Measurements from ENCODE around the gene NOTO. TPM values are rescaled to one million over a fixed set of nuclear protein-coding genes. Genes with fewer than 3 reads are reported as not detected.

NOTO gene
- polyA plus RNA-seq, 1 donor (not counting 4 experiments of a cell fraction or from before 2014, with no cell fraction given), result not detected

DNA sequence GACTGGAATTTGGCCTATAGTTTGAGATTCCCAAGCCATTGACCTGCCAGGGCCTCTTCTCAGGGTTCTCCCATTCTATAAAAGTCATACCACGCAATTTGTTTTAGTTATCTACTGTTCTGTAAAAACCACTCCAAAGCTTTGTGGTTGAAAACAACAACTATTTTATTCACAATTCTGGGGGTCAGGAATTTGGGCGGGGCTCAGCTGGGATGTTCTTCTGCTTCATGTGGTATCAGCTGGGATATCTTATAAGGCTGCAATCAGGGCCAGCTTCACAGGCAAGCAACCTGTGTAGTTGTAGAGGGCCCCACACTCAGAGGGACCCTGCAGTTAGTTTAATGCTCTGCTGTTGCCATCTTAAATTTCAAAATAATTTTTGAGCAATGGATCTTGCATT, 16.4 kb upstream of the NOTO start:
- Histone ChIP-seq H3K27me3 (ENCODE audit: control insufficient read depth, extremely low read depth, insufficient read depth, low read length) (peaks cover 16% of the 10 kb centered on the region), H3K9me3 (ENCODE audit: control insufficient read depth, low read depth, low read length) (no peaks in the 10 kb centered on the region), H3K27ac (ENCODE audit: control insufficient read depth, insufficient read depth, low read length) (no peak overlapping the region), H4K20me1 (ENCODE audit: control insufficient read depth, extremely low read depth, insufficient read depth, low read length) (no peaks in the 10 kb centered on the region), H3K4me1 (ENCODE audit: control insufficient read depth, extremely low read depth, insufficient read depth, low read length) (no peaks in the 10 kb centered on the region), H3K36me3 (ENCODE audit: control insufficient read depth in 2 of 2, extremely low read depth in 1 of 2, insufficient read depth in 2 of 2, low read length in 2 of 2) (no peaks in the 10 kb centered on the region), H2AFZ (ENCODE audit: control insufficient read depth, low read length) (no peak overlapping the region), H3K4me2 (ENCODE audit: control insufficient read depth, extremely low read depth, insufficient read depth, low read depth, low read length) (no peak overlapping the region), H3K9ac (ENCODE audit: control insufficient read depth, extremely low read depth, insufficient read depth, low read length) (no peak overlapping the region), H3K9me1 (ENCODE audit: control insufficient read depth, extremely low read depth, insufficient read depth, low read length) (no peaks in the 10 kb centered on the region), H3K79me2 (ENCODE audit: control insufficient read depth, insufficient read depth, low read length) (no peaks in the 10 kb centered on the region), H3K4me3 (ENCODE audit: control insufficient read depth in 2 of 3, extremely low read depth in 1 of 3, insufficient read depth in 2 of 3, low read depth in 1 of 3, low read length in 3 of 3) (no peak overlapping the region)
- no peak for FAIRE-seq
- dilution Hi-C loops (cut with MboI; ENCODE audit: extremely low pct_ligation_motif_present, low sequenced_read_pairs), result no loop called here
- DNase-seq (ENCODE audit: low read depth, low spot score), result no peak
- no peak for TF ChIP-seq EZH2 (IDR thresholded peaks at IDR 0.05; ENCODE audit: low read length)
- TF ChIP-seq, protein P1, sequence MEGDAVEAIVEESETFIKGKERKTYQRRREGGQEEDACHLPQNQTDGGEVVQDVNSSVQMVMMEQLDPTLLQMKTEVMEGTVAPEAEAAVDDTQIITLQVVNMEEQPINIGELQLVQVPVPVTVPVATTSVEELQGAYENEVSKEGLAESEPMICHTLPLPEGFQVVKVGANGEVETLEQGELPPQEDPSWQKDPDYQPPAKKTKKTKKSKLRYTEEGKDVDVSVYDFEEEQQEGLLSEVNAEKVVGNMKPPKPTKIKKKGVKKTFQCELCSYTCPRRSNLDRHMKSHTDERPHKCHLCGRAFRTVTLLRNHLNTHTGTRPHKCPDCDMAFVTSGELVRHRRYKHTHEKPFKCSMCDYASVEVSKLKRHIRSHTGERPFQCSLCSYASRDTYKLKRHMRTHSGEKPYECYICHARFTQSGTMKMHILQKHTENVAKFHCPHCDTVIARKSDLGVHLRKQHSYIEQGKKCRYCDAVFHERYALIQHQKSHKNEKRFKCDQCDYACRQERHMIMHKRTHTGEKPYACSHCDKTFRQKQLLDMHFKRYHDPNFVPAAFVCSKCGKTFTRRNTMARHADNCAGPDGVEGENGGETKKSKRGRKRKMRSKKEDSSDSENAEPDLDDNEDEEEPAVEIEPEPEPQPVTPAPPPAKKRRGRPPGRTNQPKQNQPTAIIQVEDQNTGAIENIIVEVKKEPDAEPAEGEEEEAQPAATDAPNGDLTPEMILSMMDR (optimal IDR thresholded peaks at IDR 0.05 in 1 of 3, IDR thresholded peaks at IDR 0.05 in 1 of 3, conservative IDR thresholded peaks at IDR 0.05 in 1 of 3; ENCODE audit: extremely low read depth in 1 of 3, insufficient read depth in 2 of 3, low read length in 3 of 3), result no peak

DNA sequence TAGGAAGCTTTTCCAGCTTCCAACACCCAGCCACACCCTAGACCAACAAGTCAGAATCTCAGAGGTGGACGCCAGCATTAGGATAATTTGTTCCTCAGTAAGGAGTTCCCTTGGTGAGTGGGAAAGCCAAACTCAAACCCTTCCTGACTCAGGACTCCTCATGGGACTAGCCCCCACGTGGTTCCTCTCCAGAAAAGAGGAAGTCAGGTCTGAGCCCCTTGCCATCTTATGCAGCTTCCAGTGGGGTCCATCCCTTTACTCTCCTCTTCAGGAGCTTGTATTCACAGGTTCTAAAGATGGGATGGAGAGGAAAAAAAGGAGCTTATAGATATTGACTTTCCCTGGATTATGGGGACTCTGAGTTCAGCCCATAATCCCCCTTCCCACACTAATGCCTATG, 14.8 kb upstream of the NOTO start:
- Histone ChIP-seq H3K9me3 (ENCODE audit: control insufficient read depth, low read depth, low read length) (no peaks in the 10 kb centered on the region), H3K36me3 (ENCODE audit: control insufficient read depth in 2 of 2, extremely low read depth in 1 of 2, insufficient read depth in 2 of 2, low read length in 2 of 2) (no peaks in the 10 kb centered on the region), H4K20me1 (ENCODE audit: control insufficient read depth, extremely low read depth, insufficient read depth, low read length) (no peaks in the 10 kb centered on the region), H3K4me2 (ENCODE audit: control insufficient read depth, extremely low read depth, insufficient read depth, low read depth, low read length) (no peak overlapping the region), H3K4me1 (ENCODE audit: control insufficient read depth, extremely low read depth, insufficient read depth, low read length) (no peaks in the 10 kb centered on the region), H2AFZ (ENCODE audit: control insufficient read depth, low read length) (no peak overlapping the region), H3K79me2 (ENCODE audit: control insufficient read depth, insufficient read depth, low read length) (no peaks in the 10 kb centered on the region), H3K9me1 (ENCODE audit: control insufficient read depth, extremely low read depth, insufficient read depth, low read length) (no peaks in the 10 kb centered on the region), H3K4me3 (ENCODE audit: control insufficient read depth in 2 of 3, extremely low read depth in 1 of 3, insufficient read depth in 2 of 3, low read depth in 1 of 3, low read length in 3 of 3) (no peak overlapping the region), H3K9ac (ENCODE audit: control insufficient read depth, extremely low read depth, insufficient read depth, low read length) (no peak overlapping the region), H3K27ac (ENCODE audit: control insufficient read depth, insufficient read depth, low read length) (no peak overlapping the region), H3K27me3 (ENCODE audit: control insufficient read depth, extremely low read depth, insufficient read depth, low read length) (peaks cover 16% of the 10 kb centered on the region)
- DNase-seq (ENCODE audit: low read depth, low spot score) (no peak), FAIRE-seq (no peak)
- TF ChIP-seq, protein P1 (optimal IDR thresholded peaks at IDR 0.05 in 1 of 3, IDR thresholded peaks at IDR 0.05 in 1 of 3, conservative IDR thresholded peaks at IDR 0.05 in 1 of 3; ENCODE audit: extremely low read depth in 1 of 3, insufficient read depth in 2 of 3, low read length in 3 of 3), result no peak
- no peak for TF ChIP-seq EZH2 (IDR thresholded peaks at IDR 0.05; ENCODE audit: low read length)
- dilution Hi-C loops (cut with MboI; ENCODE audit: extremely low pct_ligation_motif_present, low sequenced_read_pairs), result no loop called here
